ENCODE data around the gene C3.
"Not testable (repeated sequence)": the region's sequence is repeated elsewhere in the genome, so short reads cannot be mapped to it uniquely, and the experiment has no call there.

C3 gene

DNA sequence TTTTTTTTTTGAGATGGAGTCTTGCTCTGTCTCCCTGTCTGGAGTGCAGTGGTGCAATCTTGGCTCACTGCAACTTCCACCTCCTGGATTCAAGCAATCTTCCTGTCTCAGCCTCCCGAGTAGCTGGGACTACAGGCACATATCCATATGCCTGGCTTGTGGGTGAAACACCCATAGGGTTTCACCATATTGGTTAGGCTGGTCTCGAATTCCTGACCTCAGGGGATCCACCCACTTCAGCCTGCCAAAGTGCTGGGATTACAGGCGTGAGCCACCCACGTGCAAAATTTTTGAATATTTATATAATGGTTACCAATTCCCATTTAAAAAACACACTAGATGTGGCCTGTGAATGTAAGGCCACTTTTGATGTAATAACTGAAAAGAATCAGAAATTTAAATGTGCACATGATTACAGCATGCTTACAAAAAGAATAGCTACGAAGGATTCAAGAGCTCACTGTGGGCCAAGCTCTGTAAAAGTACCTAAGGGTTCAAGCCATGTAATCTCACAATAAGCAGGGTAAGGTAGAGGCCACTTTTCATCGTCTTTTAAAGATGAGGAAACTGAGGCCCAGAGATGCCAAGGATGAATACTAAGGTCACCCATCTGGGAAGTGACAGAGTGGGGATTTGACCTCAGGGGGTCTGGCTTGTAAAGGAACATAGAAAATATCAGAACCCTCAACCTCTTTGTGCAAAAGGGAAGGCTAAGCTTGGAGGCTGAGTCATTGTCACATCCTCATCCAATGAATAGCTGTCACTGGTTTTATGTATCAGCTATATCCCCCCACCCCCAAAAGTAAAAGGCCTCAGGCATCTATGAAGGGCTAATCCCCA, 68.3 kb downstream of the C3 start:
- H3K27me3 ChIP-seq (ENCODE audit: control insufficient read depth in 1 of 2, insufficient read depth in 2 of 2, low read length in 2 of 2), result peaks cover 1 to 3% of the 10 kb centered on the region in 2 donors
- H3K4me1 ChIP-seq (ENCODE audit: control insufficient read depth in 1 of 2, insufficient read depth in 2 of 2, low read length in 2 of 2), result no peaks in the 10 kb centered on the region
- H3K36me3 ChIP-seq (ENCODE audit: control insufficient read depth in 1 of 2, insufficient read depth in 2 of 2, low read length in 2 of 2), result no peaks in the 10 kb centered on the region
- H3K9me3 ChIP-seq (ENCODE audit: control insufficient read depth in 1 of 2, low read length in 2 of 2), result no peaks in the 10 kb centered on the region
- no peak overlapping the region for H3K4me3 ChIP-seq (ENCODE audit: low read depth in 1 of 2, low read length in 2 of 2)
- H3K9ac ChIP-seq (ENCODE audit: low read depth in 1 of 2, low read length in 2 of 2), result no peak overlapping the region
- H3K27ac ChIP-seq (ENCODE audit: low read depth, low read length), result no peak overlapping the region

DNA sequence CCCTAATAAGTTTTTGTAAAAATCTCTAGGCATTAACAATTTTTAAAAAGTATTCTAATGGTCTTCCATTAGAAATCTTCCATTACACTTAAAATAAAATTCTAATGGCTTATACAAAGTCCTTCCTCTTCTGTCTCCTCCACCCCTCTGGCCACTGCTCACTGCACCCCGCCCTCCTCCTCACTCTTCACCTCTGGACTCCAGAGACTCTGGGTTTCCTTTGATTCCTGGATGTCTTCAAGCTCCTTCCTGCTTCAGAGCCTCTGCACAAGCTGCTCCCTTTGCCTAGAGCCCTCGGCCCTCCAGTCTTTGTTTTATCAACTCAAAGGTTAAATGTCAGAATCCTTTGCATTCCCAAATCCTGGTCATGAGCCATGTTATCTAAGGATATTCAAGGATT, 71.3 kb downstream of the C3 start:
- Histone ChIP-seq H3K9me3 (ENCODE audit: control insufficient read depth in 1 of 2, low read length in 2 of 2) (no peaks in the 10 kb centered on the region), H3K27me3 (ENCODE audit: control insufficient read depth in 1 of 2, insufficient read depth in 2 of 2, low read length in 2 of 2) (peaks cover under 1 to 4% of the 10 kb centered on the region in 2 donors), H3K27ac (ENCODE audit: low read depth, low read length) (no peak overlapping the region), H3K9ac (ENCODE audit: low read depth in 1 of 2, low read length in 2 of 2) (no peak overlapping the region), H3K36me3 (ENCODE audit: control insufficient read depth in 1 of 2, insufficient read depth in 2 of 2, low read length in 2 of 2) (no peaks in the 10 kb centered on the region), H3K4me1 (ENCODE audit: control insufficient read depth in 1 of 2, insufficient read depth in 2 of 2, low read length in 2 of 2) (no peaks in the 10 kb centered on the region), H3K4me3 (ENCODE audit: low read depth in 1 of 2, low read length in 2 of 2) (no peak overlapping the region)

DNA sequence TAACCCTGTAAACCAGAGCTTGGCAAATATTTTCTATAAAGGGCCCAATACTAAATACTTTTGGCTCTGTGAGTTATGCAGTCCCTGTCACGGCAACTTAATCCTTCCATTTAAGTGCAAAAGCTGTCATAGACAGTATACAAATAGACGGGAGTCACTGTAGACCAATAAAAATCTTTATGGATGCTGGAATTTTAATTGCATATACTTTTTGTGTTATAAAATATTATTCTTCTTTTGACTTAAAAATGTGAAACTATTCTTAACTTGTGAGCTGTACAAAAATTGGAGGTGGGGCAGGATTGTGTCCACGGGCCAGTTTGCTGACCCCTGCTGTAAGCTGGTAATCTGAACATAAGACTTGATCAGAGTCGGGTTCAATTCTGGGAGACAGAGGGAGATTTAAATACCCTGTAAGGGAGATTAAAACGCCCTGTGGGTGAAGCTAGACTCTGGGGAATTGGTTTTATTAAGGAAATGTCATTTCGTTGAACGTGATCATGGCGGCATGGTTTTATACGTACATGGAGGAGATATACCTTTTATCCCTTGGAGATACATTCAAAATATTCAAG, 72.2 kb downstream of the C3 start:
- Histone ChIP-seq H3K9me3 (ENCODE audit: control insufficient read depth in 1 of 2, low read length in 2 of 2) (no peaks in the 10 kb centered on the region), H3K4me1 (ENCODE audit: control insufficient read depth in 1 of 2, insufficient read depth in 2 of 2, low read length in 2 of 2) (no peaks in the 10 kb centered on the region), H3K36me3 (ENCODE audit: control insufficient read depth in 1 of 2, insufficient read depth in 2 of 2, low read length in 2 of 2) (no peaks in the 10 kb centered on the region), H3K27me3 (ENCODE audit: control insufficient read depth in 1 of 2, insufficient read depth in 2 of 2, low read length in 2 of 2) (peaks cover 0 to 4% of the 10 kb centered on the region in 2 donors), H3K9ac (ENCODE audit: low read depth in 1 of 2, low read length in 2 of 2) (no peak overlapping the region), H3K27ac (ENCODE audit: low read depth, low read length) (no peak overlapping the region), H3K4me3 (ENCODE audit: low read depth in 1 of 2, low read length in 2 of 2) (no peak overlapping the region)

DNA sequence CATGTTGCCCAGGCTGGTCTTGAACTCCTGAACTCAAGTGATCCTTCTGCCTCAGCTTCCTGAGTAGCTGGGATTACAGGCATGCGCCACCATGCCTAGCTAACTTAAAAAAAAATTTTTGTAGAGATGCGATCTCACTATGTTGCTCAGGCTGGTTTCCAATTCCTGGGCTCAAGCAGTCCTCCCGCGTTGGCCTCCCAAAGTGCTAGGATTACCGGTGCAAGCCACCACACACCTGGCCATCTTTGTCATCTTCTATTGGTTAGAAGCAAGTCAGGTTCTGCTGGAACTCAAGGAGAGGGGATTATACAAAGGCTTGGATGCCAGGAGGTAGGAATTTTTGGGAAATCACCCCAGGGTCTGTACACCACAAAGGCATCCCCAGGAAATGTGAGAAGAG, 75.7 kb downstream of the C3 start:
- no peak overlapping the region for H3K4me3 ChIP-seq (ENCODE audit: low read depth in 1 of 2, low read length in 2 of 2)
- peaks cover 0 to 4% of the 10 kb centered on the region in 2 donors for H3K27me3 ChIP-seq (ENCODE audit: control insufficient read depth in 1 of 2, insufficient read depth in 2 of 2, low read length in 2 of 2)
- no peaks in the 10 kb centered on the region for H3K9me3 ChIP-seq (ENCODE audit: control insufficient read depth in 1 of 2, low read length in 2 of 2)
- H3K4me1 ChIP-seq (ENCODE audit: control insufficient read depth in 1 of 2, insufficient read depth in 2 of 2, low read length in 2 of 2), result no peaks in the 10 kb centered on the region
- H3K36me3 ChIP-seq (ENCODE audit: control insufficient read depth in 1 of 2, insufficient read depth in 2 of 2, low read length in 2 of 2), result no peaks in the 10 kb centered on the region
- no peak overlapping the region for H3K27ac ChIP-seq (ENCODE audit: low read depth, low read length)
- no peak overlapping the region for H3K9ac ChIP-seq (ENCODE audit: low read depth in 1 of 2, low read length in 2 of 2)

DNA sequence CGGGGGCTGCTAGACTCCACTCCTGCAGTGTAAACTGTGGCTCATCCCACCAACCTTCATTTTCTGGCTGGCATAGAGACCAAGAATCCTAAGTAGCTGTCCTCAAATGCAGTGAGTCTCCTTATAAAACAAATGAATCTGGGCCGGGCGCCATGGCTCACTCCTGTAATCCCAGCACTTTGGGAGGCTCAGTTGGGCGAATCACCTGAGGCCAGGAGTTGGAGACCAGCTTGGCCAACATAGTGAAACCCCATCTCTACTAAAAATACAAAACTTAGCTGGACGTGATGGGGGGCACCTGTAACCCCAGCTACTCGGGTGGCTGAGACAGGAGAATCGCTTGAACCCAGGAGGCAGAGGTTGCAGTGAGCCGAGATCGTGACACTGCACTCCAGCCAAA, 80.1 kb downstream of the C3 start:
- H3K27ac ChIP-seq (ENCODE audit: low read depth, low read length); H3K36me3 ChIP-seq (ENCODE audit: control insufficient read depth in 1 of 2, insufficient read depth in 2 of 2, low read length in 2 of 2); H3K27me3 ChIP-seq (ENCODE audit: control insufficient read depth in 1 of 2, insufficient read depth in 2 of 2, low read length in 2 of 2); H3K4me1 ChIP-seq (ENCODE audit: control insufficient read depth in 1 of 2, insufficient read depth in 2 of 2, low read length in 2 of 2); H3K4me3 ChIP-seq (ENCODE audit: low read depth in 1 of 2, low read length in 2 of 2); H3K9me3 ChIP-seq (ENCODE audit: control insufficient read depth in 1 of 2, low read length in 2 of 2); H3K9ac ChIP-seq (ENCODE audit: low read depth in 1 of 2, low read length in 2 of 2): not testable (repeated sequence)

DNA sequence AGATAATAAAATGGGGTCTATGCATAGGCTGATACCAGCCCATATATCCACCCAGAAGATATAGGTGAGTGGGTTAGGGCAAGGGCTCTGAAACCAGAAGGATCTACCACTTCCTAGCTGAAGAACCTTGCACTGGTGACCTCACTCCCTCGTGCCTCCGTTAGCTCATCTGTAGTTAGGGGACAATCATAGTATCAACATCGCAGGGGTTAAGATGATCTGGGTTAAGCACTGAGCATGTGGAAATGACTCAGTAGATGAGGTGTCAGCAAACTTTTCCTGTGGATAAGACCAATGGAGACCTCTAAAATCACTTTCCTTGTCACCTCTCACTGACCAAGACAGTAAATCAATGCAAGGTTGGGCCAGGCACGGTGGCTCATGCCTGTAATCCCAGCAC, 81.0 kb downstream of the C3 start:
- no peak overlapping the region for H3K9ac ChIP-seq (ENCODE audit: low read depth in 1 of 2, low read length in 2 of 2)
- no peaks in the 10 kb centered on the region for H3K9me3 ChIP-seq (ENCODE audit: control insufficient read depth in 1 of 2, low read length in 2 of 2)
- no peaks in the 10 kb centered on the region for H3K4me1 ChIP-seq (ENCODE audit: control insufficient read depth in 1 of 2, insufficient read depth in 2 of 2, low read length in 2 of 2)
- H3K27me3 ChIP-seq (ENCODE audit: control insufficient read depth in 1 of 2, insufficient read depth in 2 of 2, low read length in 2 of 2), result no peaks in the 10 kb centered on the region
- H3K4me3 ChIP-seq (ENCODE audit: low read depth in 1 of 2, low read length in 2 of 2), result no peak overlapping the region
- no peaks in the 10 kb centered on the region for H3K36me3 ChIP-seq (ENCODE audit: control insufficient read depth in 1 of 2, insufficient read depth in 2 of 2, low read length in 2 of 2)
- H3K27ac ChIP-seq (ENCODE audit: low read depth, low read length), result no peak overlapping the region

DNA sequence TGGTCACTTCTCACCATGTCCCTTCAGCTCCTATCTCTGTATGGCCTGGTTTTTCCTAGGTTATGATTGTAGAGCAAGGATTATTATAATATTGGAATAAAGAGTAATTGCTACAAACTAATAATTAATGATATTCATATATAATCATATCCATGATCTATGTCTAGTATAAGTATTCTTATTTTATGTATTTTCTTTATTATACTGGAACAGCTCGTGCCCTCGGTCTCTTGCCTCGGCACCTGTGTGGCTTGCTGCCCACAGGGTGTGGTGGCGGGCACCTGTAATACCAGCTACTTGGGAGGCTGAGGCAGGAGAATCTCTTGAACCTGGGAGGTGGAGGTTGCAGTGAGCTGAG, 87.0 kb downstream of the C3 start:
- not testable (repeated sequence) for H3K4me3 ChIP-seq (ENCODE audit: low read depth in 1 of 2, low read length in 2 of 2); H3K9ac ChIP-seq (ENCODE audit: low read depth in 1 of 2, low read length in 2 of 2); H3K27ac ChIP-seq (ENCODE audit: low read depth, low read length); H3K4me1 ChIP-seq (ENCODE audit: control insufficient read depth in 1 of 2, insufficient read depth in 2 of 2, low read length in 2 of 2); H3K36me3 ChIP-seq (ENCODE audit: control insufficient read depth in 1 of 2, insufficient read depth in 2 of 2, low read length in 2 of 2); H3K27me3 ChIP-seq (ENCODE audit: control insufficient read depth in 1 of 2, insufficient read depth in 2 of 2, low read length in 2 of 2); H3K9me3 ChIP-seq (ENCODE audit: control insufficient read depth in 1 of 2, low read length in 2 of 2)

DNA sequence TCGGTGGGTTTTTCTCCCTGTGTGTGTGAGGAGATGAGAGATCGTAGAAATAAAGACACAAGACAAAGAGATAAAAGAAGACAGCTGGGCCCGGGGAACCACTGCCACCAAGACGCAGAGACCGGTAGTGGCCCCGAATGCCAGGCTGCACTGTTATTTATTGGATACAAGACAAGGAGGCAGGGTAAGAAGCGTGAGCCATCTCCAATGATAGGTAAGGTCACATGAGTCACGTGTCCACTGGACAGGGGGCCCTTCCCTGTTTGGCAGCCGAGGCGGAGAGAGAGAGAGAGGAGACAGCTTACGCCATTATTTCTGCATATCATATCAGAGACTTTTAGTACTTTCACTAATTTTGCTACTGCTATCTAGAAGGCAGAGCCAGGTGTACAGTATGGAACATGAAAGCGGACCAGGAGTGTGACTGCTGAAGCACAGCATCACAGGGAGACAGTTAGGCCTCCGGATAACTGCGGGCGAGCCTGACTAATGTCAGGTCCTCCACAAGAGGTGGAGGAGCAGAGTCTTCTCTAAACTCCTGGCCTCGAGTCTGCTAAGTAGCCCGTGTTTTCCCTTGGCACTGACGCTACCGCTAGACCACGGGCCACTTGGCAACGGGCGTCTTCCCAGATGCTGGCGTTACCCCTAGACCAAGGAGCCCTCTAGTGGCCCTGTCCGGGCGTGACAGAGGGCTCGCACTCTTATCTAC, 87.5 kb downstream of the C3 start:
- H3K27ac ChIP-seq (ENCODE audit: low read depth, low read length); H3K4me1 ChIP-seq (ENCODE audit: control insufficient read depth in 1 of 2, insufficient read depth in 2 of 2, low read length in 2 of 2); H3K9ac ChIP-seq (ENCODE audit: low read depth in 1 of 2, low read length in 2 of 2); H3K9me3 ChIP-seq (ENCODE audit: control insufficient read depth in 1 of 2, low read length in 2 of 2); H3K36me3 ChIP-seq (ENCODE audit: control insufficient read depth in 1 of 2, insufficient read depth in 2 of 2, low read length in 2 of 2); H3K27me3 ChIP-seq (ENCODE audit: control insufficient read depth in 1 of 2, insufficient read depth in 2 of 2, low read length in 2 of 2); H3K4me3 ChIP-seq (ENCODE audit: low read depth in 1 of 2, low read length in 2 of 2): not testable (repeated sequence)

DNA sequence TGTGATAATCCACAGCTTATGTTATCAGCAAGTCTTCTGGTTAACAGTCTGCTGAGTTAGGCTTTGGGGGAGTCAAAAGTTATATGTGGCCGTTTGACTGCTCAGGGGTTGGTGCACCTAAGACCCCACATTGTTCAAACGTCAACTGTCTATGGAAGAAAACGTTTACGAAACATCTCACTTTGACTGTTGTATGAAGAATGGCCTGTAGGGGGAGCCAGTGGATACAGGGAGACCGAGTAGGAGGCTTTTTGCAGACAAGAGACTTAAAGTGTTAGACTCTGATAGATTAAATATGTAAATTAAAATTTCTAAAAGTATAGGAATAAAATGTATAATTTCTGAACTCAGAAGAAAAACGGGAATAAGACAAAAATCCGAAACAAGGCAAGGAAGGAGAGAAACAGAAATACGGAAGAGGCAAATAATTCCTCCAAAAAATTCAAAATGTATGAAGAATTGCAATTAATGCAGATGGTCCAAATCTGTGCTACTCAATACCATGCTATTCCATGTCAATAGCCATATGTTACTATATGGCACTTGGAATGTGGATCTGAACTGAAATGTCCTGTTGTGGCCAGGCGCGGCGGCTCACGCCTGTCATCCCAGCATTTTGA, 88.3 kb downstream of the C3 start:
- Histone ChIP-seq H3K4me3 (ENCODE audit: low read depth in 1 of 2, low read length in 2 of 2) (no peak overlapping the region), H3K36me3 (ENCODE audit: control insufficient read depth in 1 of 2, insufficient read depth in 2 of 2, low read length in 2 of 2) (no peaks in the 10 kb centered on the region), H3K9ac (ENCODE audit: low read depth in 1 of 2, low read length in 2 of 2) (no peak overlapping the region), H3K27me3 (ENCODE audit: control insufficient read depth in 1 of 2, insufficient read depth in 2 of 2, low read length in 2 of 2) (no peaks in the 10 kb centered on the region), H3K9me3 (ENCODE audit: control insufficient read depth in 1 of 2, low read length in 2 of 2) (no peaks in the 10 kb centered on the region), H3K27ac (ENCODE audit: low read depth, low read length) (no peak overlapping the region), H3K4me1 (ENCODE audit: control insufficient read depth in 1 of 2, insufficient read depth in 2 of 2, low read length in 2 of 2) (peaks cover 0 to 3% of the 10 kb centered on the region in 2 donors)

All from duodenal mucosa (tissue), 2 donors.